ENCODE measurements around the gene NRXN3. TPM values are rescaled to one million over a fixed set of nuclear protein-coding genes. Genes with fewer than 3 reads are reported as not detected.

Gene NRXN3
- total RNA-seq, 4 donors from 2014 or later = 0.56 to 1.6 (median 1.1) TPM

DNA sequence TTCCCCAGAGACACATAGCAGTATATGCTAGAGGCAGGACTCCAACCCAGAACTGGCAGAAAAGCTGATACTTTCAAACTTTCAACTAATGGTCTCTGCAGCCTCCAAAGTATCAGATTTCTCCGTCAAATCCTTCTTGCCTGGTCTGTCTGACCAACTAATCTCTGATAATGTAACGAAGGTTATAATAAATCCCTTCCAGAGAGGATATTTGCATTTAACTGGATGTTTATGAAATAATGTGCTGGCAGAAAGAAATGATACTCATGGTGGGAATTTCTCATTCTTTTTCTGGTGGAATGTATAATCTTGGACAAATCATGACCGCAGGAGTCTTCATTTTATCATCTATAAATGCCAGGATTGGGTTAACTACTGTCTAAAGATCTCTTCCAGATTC, 1180.8 kb downstream of the NRXN3 start:
- intact Hi-C loops (cut with DNase I) = no loop called here
- WGBS, 2 donors = 90 to 92% methylated on average over 3 of the region's 3 CpGs

DNA sequence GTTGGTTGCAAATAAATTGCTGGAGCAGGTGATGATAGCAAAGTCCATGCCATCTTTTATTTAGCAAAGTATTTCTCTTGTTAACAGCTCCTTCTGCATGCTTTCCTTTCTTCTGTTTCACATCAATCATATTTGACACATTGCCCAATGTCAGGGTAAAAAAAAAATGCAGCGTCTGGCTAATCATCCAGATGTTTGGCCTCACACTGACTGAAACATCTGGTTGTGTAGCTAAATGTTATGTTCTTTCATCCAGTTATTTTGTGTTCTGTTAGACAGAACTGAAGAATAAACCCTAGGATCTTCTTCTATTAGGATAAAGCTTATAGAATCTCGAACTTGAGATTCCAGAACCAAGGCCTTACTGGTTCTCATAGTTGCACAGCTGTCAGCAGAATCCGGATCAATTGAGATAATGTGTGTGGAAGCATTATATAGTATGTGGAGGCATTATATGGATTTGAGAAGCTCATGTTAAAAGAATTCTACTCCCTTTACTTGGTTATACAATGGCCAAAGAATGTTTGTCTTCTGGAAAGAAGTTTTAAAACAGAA, 1182.0 kb downstream of the NRXN3 start:
- H3K27me3 ChIP-seq = no peaks in the 10 kb centered on the region
- TF ChIP-seq POLR2A (IDR thresholded peaks at IDR 0.05) = no peak
- TF ChIP-seq, protein P1, sequence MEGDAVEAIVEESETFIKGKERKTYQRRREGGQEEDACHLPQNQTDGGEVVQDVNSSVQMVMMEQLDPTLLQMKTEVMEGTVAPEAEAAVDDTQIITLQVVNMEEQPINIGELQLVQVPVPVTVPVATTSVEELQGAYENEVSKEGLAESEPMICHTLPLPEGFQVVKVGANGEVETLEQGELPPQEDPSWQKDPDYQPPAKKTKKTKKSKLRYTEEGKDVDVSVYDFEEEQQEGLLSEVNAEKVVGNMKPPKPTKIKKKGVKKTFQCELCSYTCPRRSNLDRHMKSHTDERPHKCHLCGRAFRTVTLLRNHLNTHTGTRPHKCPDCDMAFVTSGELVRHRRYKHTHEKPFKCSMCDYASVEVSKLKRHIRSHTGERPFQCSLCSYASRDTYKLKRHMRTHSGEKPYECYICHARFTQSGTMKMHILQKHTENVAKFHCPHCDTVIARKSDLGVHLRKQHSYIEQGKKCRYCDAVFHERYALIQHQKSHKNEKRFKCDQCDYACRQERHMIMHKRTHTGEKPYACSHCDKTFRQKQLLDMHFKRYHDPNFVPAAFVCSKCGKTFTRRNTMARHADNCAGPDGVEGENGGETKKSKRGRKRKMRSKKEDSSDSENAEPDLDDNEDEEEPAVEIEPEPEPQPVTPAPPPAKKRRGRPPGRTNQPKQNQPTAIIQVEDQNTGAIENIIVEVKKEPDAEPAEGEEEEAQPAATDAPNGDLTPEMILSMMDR (IDR thresholded peaks at IDR 0.05) = no peak
- H3K4me1 ChIP-seq = no peaks in the 10 kb centered on the region
- no peak overlapping the region for H3K4me3 ChIP-seq (replicated peaks in 1 of 3)
- DNase-seq = no peak
- intact Hi-C loops (cut with DNase I) = no loop called here
- H3K27ac ChIP-seq = no peak overlapping the region
- WGBS, 2 donors = 75 to 79% methylated on average over 3 of the region's 3 CpGs
- no peaks in the 10 kb centered on the region for H3K9me3 ChIP-seq
- H3K36me3 ChIP-seq = no peaks in the 10 kb centered on the region

More for the DNA sequence above, 1180.8 kb downstream of the NRXN3 start:
- Histone ChIP-seq H3K27ac (no peak overlapping the region), H3K36me3 (no peaks in the 10 kb centered on the region), H3K9me3 (no peaks in the 10 kb centered on the region), H3K4me1 (no peaks in the 10 kb centered on the region), H3K27me3 (no peaks in the 10 kb centered on the region), H3K4me3 (replicated peaks in 1 of 3) (no peak overlapping the region)
- no peak for TF ChIP-seq POLR2A (IDR thresholded peaks at IDR 0.05)
- TF ChIP-seq, protein P1 (IDR thresholded peaks at IDR 0.05) = no peak
- no peak for DNase-seq

DNA sequence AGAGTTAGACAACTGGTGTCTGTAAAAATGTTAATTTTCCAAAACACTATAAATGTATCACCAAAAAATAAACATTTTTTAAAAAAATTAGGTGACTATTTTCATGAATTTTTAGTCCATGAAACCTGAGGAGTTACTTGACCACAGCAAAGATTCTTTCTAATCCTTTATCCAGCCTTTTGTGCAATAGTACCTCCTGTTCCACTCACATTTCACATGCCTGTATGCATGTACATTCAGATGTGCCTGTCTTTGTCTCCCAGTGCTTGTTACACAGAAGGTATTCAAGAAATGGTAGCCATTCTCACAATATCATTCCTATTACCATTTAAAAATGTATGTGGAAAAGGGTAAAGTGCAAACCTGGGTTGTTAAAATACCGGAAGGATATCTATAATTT, 1184.2 kb downstream of the NRXN3 start:
- H3K4me3 ChIP-seq (replicated peaks in 1 of 3) = no peak overlapping the region
- 86 to 92% methylated on average over 1 of the region's 1 CpG for WGBS, 2 donors
- TF ChIP-seq, protein P1 (IDR thresholded peaks at IDR 0.05) = no peak
- TF ChIP-seq POLR2A (IDR thresholded peaks at IDR 0.05) = no peak
- H3K36me3 ChIP-seq = no peaks in the 10 kb centered on the region
- no peaks in the 10 kb centered on the region for H3K27me3 ChIP-seq
- no peaks in the 10 kb centered on the region for H3K9me3 ChIP-seq
- no peak overlapping the region for H3K27ac ChIP-seq
- no peak for DNase-seq
- H3K4me1 ChIP-seq = no peaks in the 10 kb centered on the region
- intact Hi-C loops (cut with DNase I) = no loop called here

DNA sequence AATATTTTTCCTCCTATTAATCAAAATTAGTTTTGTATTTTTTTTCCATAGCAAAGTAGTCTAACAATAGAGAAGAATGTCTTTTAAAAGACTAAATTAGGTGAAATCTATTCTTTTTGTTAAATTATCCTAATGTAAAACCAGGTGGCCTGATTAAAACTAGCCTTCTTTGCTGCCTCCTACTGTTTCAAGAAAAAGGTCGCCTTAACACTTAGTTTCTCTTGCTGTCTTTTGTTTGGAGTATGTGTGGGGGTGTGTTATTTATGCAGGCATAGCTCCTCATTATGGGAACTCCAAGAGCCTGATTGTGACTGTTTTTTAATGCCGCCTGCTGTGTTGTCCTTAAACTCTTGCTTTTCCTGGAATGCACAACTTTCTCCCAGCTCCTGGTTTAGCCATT, 1185.9 kb downstream of the NRXN3 start:
- Histone ChIP-seq H3K9me3 (no peaks in the 10 kb centered on the region), H3K27ac (no peak overlapping the region), H3K4me1 (no peaks in the 10 kb centered on the region), H3K4me3 (replicated peaks in 1 of 3) (no peak overlapping the region), H3K27me3 (no peaks in the 10 kb centered on the region), H3K36me3 (no peaks in the 10 kb centered on the region)
- 86 to 93% methylated on average over 2 of the region's 2 CpGs for WGBS, 2 donors
- intact Hi-C loops (cut with DNase I) = no loop called here
- TF ChIP-seq, protein P1 (IDR thresholded peaks at IDR 0.05) = no peak
- TF ChIP-seq POLR2A (IDR thresholded peaks at IDR 0.05) = no peak
- DNase-seq = no peak

DNA sequence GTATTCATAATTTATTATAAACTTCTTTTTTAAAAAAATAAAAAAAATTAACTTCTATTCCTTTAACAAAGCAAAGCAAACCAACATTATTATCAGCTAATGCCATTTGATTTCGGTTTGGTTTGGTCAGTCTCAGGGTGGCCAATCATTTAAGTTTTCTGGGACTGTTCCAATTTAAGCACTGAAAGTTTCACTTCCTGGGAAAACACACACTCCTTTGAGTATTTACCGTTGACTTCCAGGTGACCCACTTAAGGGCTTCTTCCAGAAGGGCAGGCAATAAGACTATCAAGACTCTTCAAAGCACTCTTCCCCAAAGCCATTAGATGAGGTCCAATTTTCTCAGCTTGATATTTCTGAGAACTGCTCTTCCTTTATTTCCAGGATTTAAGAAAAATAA, 1187.1 kb downstream of the NRXN3 start:
- no peaks in the 10 kb centered on the region for H3K36me3 ChIP-seq
- H3K27ac ChIP-seq = no peak overlapping the region
- intact Hi-C loops (cut with DNase I) = no loop called here
- no peak overlapping the region for H3K4me3 ChIP-seq (replicated peaks in 1 of 3)
- 34 to 41% methylated on average over 2 of the region's 2 CpGs for WGBS, 2 donors
- H3K9me3 ChIP-seq = no peaks in the 10 kb centered on the region
- no peaks in the 10 kb centered on the region for H3K4me1 ChIP-seq
- TF ChIP-seq POLR2A (IDR thresholded peaks at IDR 0.05) = no peak
- TF ChIP-seq, protein P1 (IDR thresholded peaks at IDR 0.05) = no peak
- no peak for DNase-seq
- H3K27me3 ChIP-seq = no peaks in the 10 kb centered on the region
